HG03342 (cell line): ENCODE data around the gene ARIH2.

Experiments
- ATAC-seq: cut with Tn5 transposase; IDR thresholded peaks from one replicate; pipeline ENCODE4 v1.9.1; 2021; ENCODE audit warnings: mild to moderate bottlenecking, moderate library complexity; ENCODE audit not compliant: unreplicated experiment

The ARIH2 gene

GRCh38 chr3:48928679-48929078 is 10.0 kb downstream of the ARIH2 start:
- ATAC-seq = no peak

- no peak for ATAC-seq
These were observed 10.9 kb downstream of the ARIH2 start for GRCh38 chr3:48929358-48930035.

- ATAC-seq = no peak
These were observed 11.9 kb downstream of the ARIH2 start for GRCh38 chr3:48930590-48930989.

- no peak for ATAC-seq
These were observed 13.4 kb downstream of the ARIH2 start for GRCh38 chr3:48931944-48932580.

- ATAC-seq = no peak
These were observed 15.8 kb downstream of the ARIH2 start for GRCh38 chr3:48934333-48934991.

- no peak for ATAC-seq
These were observed 16.9 kb downstream of the ARIH2 start for GRCh38 chr3:48935530-48935929.

GRCh38 chr3:48938156-48938555 is 19.5 kb downstream of the ARIH2 start:
- no peak for ATAC-seq

- ATAC-seq = no peak
These were observed 20.0 kb downstream of the ARIH2 start for GRCh38 chr3:48938689-48939088.

GRCh38 chr3:48945432-48945831 is 26.8 kb downstream of the ARIH2 start:
- ATAC-seq = no peak

GRCh38 chr3:48945891-48946549 is 27.4 kb downstream of the ARIH2 start:
- ATAC-seq = no peak

GRCh38 chr3:48949376-48949717 is 30.7 kb downstream of the ARIH2 start:
- ATAC-seq = no peak

- ATAC-seq = no peak
These were observed 31.4 kb downstream of the ARIH2 start for GRCh38 chr3:48950051-48950450.

GRCh38 chr3:48951764-48952163 is 33.1 kb downstream of the ARIH2 start:
- ATAC-seq = no peak

- ATAC-seq = no peak
These were observed 34.0 kb downstream of the ARIH2 start for GRCh38 chr3:48952510-48953118.

GRCh38 chr3:48957006-48957705 is 38.5 kb downstream of the ARIH2 start:
- no peak for ATAC-seq

- ATAC-seq = no peak
These were observed 42.3 kb downstream of the ARIH2 start for GRCh38 chr3:48960841-48961413.

- ATAC-seq = no peak
These were observed 43.7 kb downstream of the ARIH2 start for GRCh38 chr3:48962340-48962739.

GRCh38 chr3:48962939-48963338 is 44.3 kb downstream of the ARIH2 start:
- ATAC-seq = no peak

- ATAC-seq = no peak
These were observed 44.9 kb downstream of the ARIH2 start for GRCh38 chr3:48963591-48963990.

- ATAC-seq = no peak
These were observed 47.7 kb downstream of the ARIH2 start for GRCh38 chr3:48966367-48966766.
